Measurements from ENCODE around the gene FANK1.

Gene FANK1

GRCh38 chr10:125984865-125985495 is 88.6 kb downstream of the FANK1 start:
- in situ Hi-C loops (cut with HindIII; ENCODE audit: low sequenced_read_pairs), result no loop called here

GRCh38 chr10:125985557-125986240 is 89.3 kb downstream of the FANK1 start:
- in situ Hi-C loops (cut with HindIII; ENCODE audit: low sequenced_read_pairs), result no loop called here

- in situ Hi-C loops (cut with HindIII; ENCODE audit: low sequenced_read_pairs), result no loop called here
These were observed 93.4 kb downstream of the FANK1 start for GRCh38 chr10:125989791-125990190.

GRCh38 chr10:125990974-125991373 is 94.6 kb downstream of the FANK1 start:
- in situ Hi-C loops (cut with HindIII; ENCODE audit: low sequenced_read_pairs), result no loop called here

- in situ Hi-C loops (cut with HindIII; ENCODE audit: low sequenced_read_pairs), result no loop called here
These were observed 95.0 kb downstream of the FANK1 start for GRCh38 chr10:125991392-125991791.

GRCh38 chr10:125992254-125992653 is 95.9 kb downstream of the FANK1 start:
- in situ Hi-C loops (cut with HindIII; ENCODE audit: low sequenced_read_pairs), result no loop called here

GRCh38 chr10:125994601-125995000 is 98.2 kb downstream of the FANK1 start:
- in situ Hi-C loops (cut with HindIII; ENCODE audit: low sequenced_read_pairs), result no loop called here

GRCh38 chr10:125995726-125996304 is 99.5 kb downstream of the FANK1 start:
- in situ Hi-C loops (cut with HindIII; ENCODE audit: low sequenced_read_pairs), result no loop called here

GRCh38 chr10:125997586-125997985 is 101.2 kb downstream of the FANK1 start:
- in situ Hi-C loops (cut with HindIII; ENCODE audit: low sequenced_read_pairs), result no loop called here

GRCh38 chr10:125999694-126000093 is 103.3 kb downstream of the FANK1 start:
- in situ Hi-C loops (cut with HindIII; ENCODE audit: low sequenced_read_pairs), result no loop called here

- in situ Hi-C loops (cut with HindIII; ENCODE audit: low sequenced_read_pairs), result no loop called here
These were observed 105.2 kb downstream of the FANK1 start for GRCh38 chr10:126001576-126001975.

GRCh38 chr10:126004752-126005151 is 108.4 kb downstream of the FANK1 start:
- in situ Hi-C loops (cut with HindIII; ENCODE audit: low sequenced_read_pairs), result no loop called here

- in situ Hi-C loops (cut with HindIII; ENCODE audit: low sequenced_read_pairs), result no loop called here
These were observed 109.9 kb downstream of the FANK1 start for GRCh38 chr10:126006264-126006663.

- in situ Hi-C loops (cut with HindIII; ENCODE audit: low sequenced_read_pairs), result no loop called here
These were observed 110.5 kb downstream of the FANK1 start for GRCh38 chr10:126006906-126007305.

GRCh38 chr10:126009650-126010049 is 113.3 kb downstream of the FANK1 start:
- in situ Hi-C loops (cut with HindIII; ENCODE audit: low sequenced_read_pairs), result no loop called here

- in situ Hi-C loops (cut with HindIII; ENCODE audit: low sequenced_read_pairs), result no loop called here
These were observed 115.6 kb downstream of the FANK1 start for GRCh38 chr10:126011995-126012394.

GRCh38 chr10:126012485-126012884 is 116.1 kb downstream of the FANK1 start:
- in situ Hi-C loops (cut with HindIII; ENCODE audit: low sequenced_read_pairs), result no loop called here

GRCh38 chr10:126013489-126014281 is 117.3 kb downstream of the FANK1 start:
- in situ Hi-C loops (cut with HindIII; ENCODE audit: low sequenced_read_pairs), result no loop called here

GRCh38 chr10:126014309-126014708 is 117.9 kb downstream of the FANK1 start:
- in situ Hi-C loops (cut with HindIII; ENCODE audit: low sequenced_read_pairs), result no loop called here

GRCh38 chr10:126015413-126015812 is 119.0 kb downstream of the FANK1 start:
- in situ Hi-C loops (cut with HindIII; ENCODE audit: low sequenced_read_pairs), result no loop called here

GRCh38 chr10:126016156-126016805 is 119.9 kb downstream of the FANK1 start:
- in situ Hi-C loops (cut with HindIII; ENCODE audit: low sequenced_read_pairs), result no loop called here

Data from DLD1 (cell line).